Kidney epithelial cell (primary cell): ENCODE data around the gene OR5B12. TPM values are rescaled to one million over a fixed set of nuclear protein-coding genes. Genes with fewer than 3 reads are reported as not detected.

Experiments
- DNase-seq: peaks from one replicate; pipeline ENCODE4 v3.0.0-alpha.2; 2010; ENCODE audit warnings: low read depth
- H3K27me3 ChIP-seq: 2 replicates; pipeline ENCODE4 v1.6.0; 2011; ENCODE audit warnings: low read length; ENCODE audit not compliant: control insufficient read depth, insufficient read depth
- H3K36me3 ChIP-seq: 2 replicates; pipeline ENCODE4 v1.5.1; 2011; ENCODE audit warnings: low read length; ENCODE audit not compliant: control insufficient read depth, insufficient read depth
- H3K4me3 ChIP-seq: 2 replicates; pipeline ENCODE4 v1.5.1; 2011; ENCODE audit warnings: low read depth, mild to moderate bottlenecking, control low read depth, low read length
- total RNA-seq: library from RNA; depleted of rRNA; stranded (reverse); fragments of >200 nt; gene quantifications from 2 replicates; pipeline ENCODE4 v1.2.3, GENCODE V29; 2015
- TF ChIP-seq, protein P1 (sequence below): IDR thresholded peaks from 2 replicates; pipeline ENCODE4 v1.5.1; 2011; ENCODE audit warnings: mild to moderate bottlenecking, moderate library complexity, low read length, control low read depth, inconsistent platforms; ENCODE audit not compliant: insufficient read depth, poor library complexity, severe bottlenecking

OR5B12 gene
- total RNA-seq = not detected in 2 replicates

DNA sequence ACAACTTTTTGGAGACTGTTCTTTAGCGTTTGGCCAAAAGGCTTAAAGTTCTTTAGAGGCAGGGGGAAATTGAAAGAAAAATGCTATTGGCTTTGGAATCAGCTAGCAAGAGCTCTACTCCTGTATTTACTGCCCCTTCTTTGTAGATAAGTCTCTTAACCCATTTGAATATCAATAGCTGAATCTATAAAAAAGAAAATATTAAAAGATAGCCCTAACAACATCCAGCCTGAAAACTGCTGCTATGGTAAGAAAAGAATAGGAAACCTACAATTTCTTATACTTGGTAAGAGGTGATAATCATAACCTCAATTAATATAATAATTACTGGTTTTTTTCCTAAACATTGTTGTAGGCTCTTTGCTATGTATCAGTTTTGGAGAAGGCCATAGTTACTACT, at the start of gene OR5B12:
OR5B12 (minus strand) TSS at position 101 of the 400 bp plus-strand sequence. CDS start 2,085 bp downstream, outside the sequence.
- Histone ChIP-seq H3K36me3 (no peaks in the 10 kb centered on the region), H3K27me3 (no peaks in the 10 kb centered on the region), H3K4me3 (no peak within 1 kb of the TSS)
- TF ChIP-seq, protein P1, sequence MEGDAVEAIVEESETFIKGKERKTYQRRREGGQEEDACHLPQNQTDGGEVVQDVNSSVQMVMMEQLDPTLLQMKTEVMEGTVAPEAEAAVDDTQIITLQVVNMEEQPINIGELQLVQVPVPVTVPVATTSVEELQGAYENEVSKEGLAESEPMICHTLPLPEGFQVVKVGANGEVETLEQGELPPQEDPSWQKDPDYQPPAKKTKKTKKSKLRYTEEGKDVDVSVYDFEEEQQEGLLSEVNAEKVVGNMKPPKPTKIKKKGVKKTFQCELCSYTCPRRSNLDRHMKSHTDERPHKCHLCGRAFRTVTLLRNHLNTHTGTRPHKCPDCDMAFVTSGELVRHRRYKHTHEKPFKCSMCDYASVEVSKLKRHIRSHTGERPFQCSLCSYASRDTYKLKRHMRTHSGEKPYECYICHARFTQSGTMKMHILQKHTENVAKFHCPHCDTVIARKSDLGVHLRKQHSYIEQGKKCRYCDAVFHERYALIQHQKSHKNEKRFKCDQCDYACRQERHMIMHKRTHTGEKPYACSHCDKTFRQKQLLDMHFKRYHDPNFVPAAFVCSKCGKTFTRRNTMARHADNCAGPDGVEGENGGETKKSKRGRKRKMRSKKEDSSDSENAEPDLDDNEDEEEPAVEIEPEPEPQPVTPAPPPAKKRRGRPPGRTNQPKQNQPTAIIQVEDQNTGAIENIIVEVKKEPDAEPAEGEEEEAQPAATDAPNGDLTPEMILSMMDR = no peak
- no peak for DNase-seq

DNA sequence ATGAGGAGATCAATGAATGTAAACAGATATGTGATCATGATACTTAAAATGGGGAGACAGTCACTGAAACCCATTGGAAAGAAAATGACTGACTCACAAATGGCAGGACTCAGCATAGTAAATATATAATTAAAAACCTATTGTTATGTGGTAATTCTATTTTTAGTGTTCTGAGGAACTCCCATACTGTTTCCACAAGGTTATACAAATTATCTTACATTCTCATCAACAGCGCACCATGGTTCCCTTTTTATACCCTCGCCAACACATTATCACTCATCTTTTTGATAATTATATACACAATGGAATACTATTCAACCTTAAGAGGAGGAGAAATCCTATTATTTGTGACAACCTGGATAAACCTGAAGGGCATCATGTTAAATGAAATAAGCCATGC, 48.8 kb upstream of the OR5B12 start:
- H3K27me3 ChIP-seq = no peaks in the 10 kb centered on the region
- H3K4me3 ChIP-seq = no peak overlapping the region
- H3K36me3 ChIP-seq = no peaks in the 10 kb centered on the region
- DNase-seq = no peak
- TF ChIP-seq, protein P1 = no peak

DNA sequence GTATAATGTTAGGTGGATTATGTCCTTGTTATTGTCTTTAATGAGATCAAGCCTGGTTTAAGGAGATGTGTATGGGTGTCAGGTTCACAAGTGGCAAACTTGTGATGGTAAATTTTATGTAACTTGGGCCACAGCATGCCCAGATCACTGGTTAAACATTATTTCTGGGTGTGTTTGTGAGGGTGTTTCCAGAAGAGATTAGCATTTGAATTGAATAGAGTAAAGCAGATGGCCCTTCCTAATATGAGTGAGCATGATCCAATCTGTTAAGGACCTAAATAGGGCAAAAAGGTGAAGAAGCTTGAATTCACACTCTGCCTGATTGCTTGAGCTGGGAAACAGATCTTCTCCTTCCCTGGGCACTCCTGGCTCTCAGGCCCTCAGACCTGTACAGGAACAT, 45.1 kb upstream of the OR5B12 start:
- Histone ChIP-seq H3K27me3 (no peaks in the 10 kb centered on the region), H3K36me3 (no peaks in the 10 kb centered on the region), H3K4me3 (no peak overlapping the region)
- TF ChIP-seq, protein P1 = no peak
- DNase-seq = no peak

DNA sequence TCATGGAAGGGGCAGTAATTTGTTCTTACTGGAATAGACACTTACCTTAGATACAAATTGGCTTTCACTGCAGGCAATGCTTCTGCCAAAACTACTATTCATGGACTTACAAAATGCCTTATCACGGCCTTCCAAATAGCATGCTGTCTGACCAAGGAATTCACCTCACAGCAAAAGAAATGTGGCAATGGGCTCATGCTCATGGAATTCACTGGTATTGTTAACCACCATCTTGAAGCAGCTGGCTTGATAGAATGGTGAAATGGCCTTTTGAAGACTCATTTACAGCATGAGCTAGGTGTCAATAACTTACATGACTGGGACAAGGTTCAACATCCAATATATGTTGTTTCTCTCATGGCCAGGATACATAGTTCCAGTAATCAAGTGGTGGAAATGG, 43.9 kb upstream of the OR5B12 start:
- TF ChIP-seq, protein P1 = no peak
- Histone ChIP-seq H3K27me3 (no peaks in the 10 kb centered on the region), H3K36me3 (no peaks in the 10 kb centered on the region), H3K4me3 (no peak overlapping the region)
- no peak for DNase-seq

DNA sequence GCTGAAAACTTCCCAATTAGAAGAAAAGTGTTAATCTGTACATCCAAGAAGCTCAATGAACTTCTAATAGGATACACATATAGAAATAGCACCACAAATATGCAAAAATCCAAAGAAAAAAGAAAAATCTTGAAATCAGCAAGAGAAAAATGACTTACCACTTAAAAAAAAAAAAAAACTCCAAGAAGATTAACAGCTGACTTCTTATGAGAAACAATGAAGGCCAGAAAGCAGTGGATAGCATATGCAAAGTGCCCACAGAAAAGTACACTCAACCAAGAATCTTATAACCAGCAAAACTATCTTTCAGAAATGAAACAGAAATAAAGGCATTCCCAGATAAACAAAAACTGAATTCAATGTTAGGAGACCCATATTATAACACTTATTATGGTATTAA, 29.9 kb upstream of the OR5B12 start:
- Histone ChIP-seq H3K36me3 (no peaks in the 10 kb centered on the region), H3K27me3 (no peaks in the 10 kb centered on the region), H3K4me3 (no peak overlapping the region)
- TF ChIP-seq, protein P1 = no peak
- no peak for DNase-seq

DNA sequence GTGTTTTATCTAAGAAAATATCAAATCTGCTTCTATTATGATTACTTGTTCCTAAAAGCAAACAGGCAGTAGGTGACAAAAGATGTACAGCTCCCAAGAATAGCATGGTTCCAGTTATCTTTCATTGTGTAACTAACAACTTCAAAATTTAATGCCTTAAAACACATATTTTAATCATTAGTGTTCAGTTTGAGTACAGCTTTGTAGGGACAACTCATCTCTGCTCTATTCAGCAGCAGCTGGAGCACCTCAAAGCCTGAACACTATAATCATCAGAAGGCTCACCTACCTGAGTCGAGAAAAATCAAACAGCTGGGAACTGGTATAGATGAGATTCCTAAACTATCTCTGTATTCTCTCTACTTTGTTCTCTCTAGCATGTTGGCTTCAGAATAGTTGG, 24.3 kb upstream of the OR5B12 start:
- no peak for DNase-seq
- H3K27me3 ChIP-seq = no peaks in the 10 kb centered on the region
- no peaks in the 10 kb centered on the region for H3K36me3 ChIP-seq
- TF ChIP-seq, protein P1 = no peak
- no peak overlapping the region for H3K4me3 ChIP-seq
